ENCODE results near the gene SPOCD1.

- no peak for TF ChIP-seq CTCF (IDR thresholded peaks at IDR 0.05)
- TF ChIP-seq POLR2A (IDR thresholded peaks at IDR 0.05), result no peak
Measured at GRCh38 chr1:31755197-31755611, 60.6 kb downstream of the SPOCD1 start.

Data from adrenal gland (tissue), 5 donors.